Bone marrow (tissue), 2 donors: Measurements from ENCODE around the gene PPCDC.

Experiments
- DNase-seq, 2 donors: peaks; one replicate each; lab custom pipeline; 2025; lab: John Stamatoyannopoulos, UW

Gene PPCDC

GRCh38 chr15:75023181-75023871, at the start of gene PPCDC:
Gene PPCDC (plus strand): TSS chr15:75023590. CDS start chr15:75028319, 4,729 bp downstream.
- DNase-seq: peak; percentile 73 to 87

GRCh38 chr15:74976159-74976558, 47.2 kb upstream of the PPCDC start:
- no peak for DNase-seq

GRCh38 chr15:74977599-74977998, 45.8 kb upstream of the PPCDC start:
- DNase-seq: no peak

- DNase-seq: no peak
These were observed 45.3 kb upstream of the PPCDC start for GRCh38 chr15:74978077-74978476.

- no peak for DNase-seq
These were observed 44.9 kb upstream of the PPCDC start for GRCh38 chr15:74978503-74978902.

- no peak for DNase-seq
These were observed 41.2 kb upstream of the PPCDC start for GRCh38 chr15:74982183-74982582.

- peak in 1 of 2 donors; percentile 32 for DNase-seq
These were observed 39.6 kb upstream of the PPCDC start for GRCh38 chr15:74983725-74984231.

- DNase-seq: no peak
These were observed 35.2 kb upstream of the PPCDC start for GRCh38 chr15:74988007-74988800.

GRCh38 chr15:74989527-74989926, 33.9 kb upstream of the PPCDC start:
- no peak for DNase-seq

GRCh38 chr15:74992619-74993018, 30.8 kb upstream of the PPCDC start:
- DNase-seq: no peak

GRCh38 chr15:74994236-74994635, 29.2 kb upstream of the PPCDC start:
- DNase-seq: no peak

- no peak for DNase-seq
These were observed 28.7 kb upstream of the PPCDC start for GRCh38 chr15:74994685-74995084.

GRCh38 chr15:74995182-74995778, 28.1 kb upstream of the PPCDC start, which contains the start of gene SCAMP5:
Gene SCAMP5 (plus strand): TSS chr15:74995563. CDS start chr15:75011840, 16,277 bp downstream.
- DNase-seq: peak; percentile 49 to 58

- no peak for DNase-seq
These were observed 27.3 kb upstream of the PPCDC start for GRCh38 chr15:74995779-74996765.

GRCh38 chr15:74997141-74997540, 26.2 kb upstream of the PPCDC start:
- DNase-seq: no peak

- DNase-seq: no peak
These were observed 25.8 kb upstream of the PPCDC start for GRCh38 chr15:74997543-74997942.

- no peak for DNase-seq
These were observed 22.1 kb upstream of the PPCDC start for GRCh38 chr15:75001310-75001709.

- DNase-seq: no peak
These were observed 21.0 kb upstream of the PPCDC start for GRCh38 chr15:75002398-75002797.

GRCh38 chr15:75007216-75007615, 16.2 kb upstream of the PPCDC start:
- DNase-seq: no peak

GRCh38 chr15:75008221-75008625, 15.2 kb upstream of the PPCDC start:
- peak in 1 of 2 donors; percentile 58 for DNase-seq

GRCh38 chr15:75008629-75009326, 14.6 kb upstream of the PPCDC start:
- peak in 1 of 2 donors; percentile 58 for DNase-seq
